Measurements from ENCODE around the gene CMSS1.
"Not testable (repeated sequence)": the region's sequence is repeated elsewhere in the genome, so short reads cannot be mapped to it uniquely, and the experiment has no call there.

Gene CMSS1

GRCh38 chr3:100210772-100211135, 393.1 kb downstream of the CMSS1 start:
- DNase-seq = no peak

GRCh38 chr3:100213891-100214573, 396.4 kb downstream of the CMSS1 start:
- no peak for DNase-seq

GRCh38 chr3:100214574-100214964, 396.9 kb downstream of the CMSS1 start:
- DNase-seq = no peak

GRCh38 chr3:100216713-100217112, 399.1 kb downstream of the CMSS1 start:
- no peak for DNase-seq

GRCh38 chr3:100221159-100221558, 403.5 kb downstream of the CMSS1 start:
- DNase-seq = no peak

- no peak for DNase-seq
These were observed 407.5 kb downstream of the CMSS1 start for GRCh38 chr3:100225193-100225592.

GRCh38 chr3:100225883-100226282, 408.2 kb downstream of the CMSS1 start:
- DNase-seq = no peak

- DNase-seq = no peak
These were observed 409.2 kb downstream of the CMSS1 start for GRCh38 chr3:100226712-100227429.

GRCh38 chr3:100227511-100227921, 409.9 kb downstream of the CMSS1 start:
- no peak for DNase-seq

GRCh38 chr3:100228247-100228646, 410.6 kb downstream of the CMSS1 start:
- DNase-seq = no peak

- DNase-seq = not testable (repeated sequence)
These were observed 411.5 kb downstream of the CMSS1 start for GRCh38 chr3:100229188-100229587.

- DNase-seq = no peak
These were observed 413.0 kb downstream of the CMSS1 start for GRCh38 chr3:100230710-100231109.

All from CD4-positive, alpha-beta T cell treated with Interleukin-17A for 4 hours (primary cell).